ENCODE results near the gene STXBP3.

- no peak for TF ChIP-seq CTCF (IDR thresholded peaks at IDR 0.05)
- no peak for TF ChIP-seq POLR2A (IDR thresholded peaks at IDR 0.05)
These were observed 39.8 kb upstream of the STXBP3 start for GRCh38 chr1:108706643-108707042.
